NCI-H524 (cell line): ENCODE results near the gene ATAT1.
"Not testable (repeated sequence)": the region's sequence is repeated elsewhere in the genome, so short reads cannot be mapped to it uniquely, and the experiment has no call there.

Experiments
- DNase-seq, 2 experiments: peaks; one replicate each; lab custom pipeline; 2025; lab: John Stamatoyannopoulos, UW

The ATAT1 gene

DNA sequence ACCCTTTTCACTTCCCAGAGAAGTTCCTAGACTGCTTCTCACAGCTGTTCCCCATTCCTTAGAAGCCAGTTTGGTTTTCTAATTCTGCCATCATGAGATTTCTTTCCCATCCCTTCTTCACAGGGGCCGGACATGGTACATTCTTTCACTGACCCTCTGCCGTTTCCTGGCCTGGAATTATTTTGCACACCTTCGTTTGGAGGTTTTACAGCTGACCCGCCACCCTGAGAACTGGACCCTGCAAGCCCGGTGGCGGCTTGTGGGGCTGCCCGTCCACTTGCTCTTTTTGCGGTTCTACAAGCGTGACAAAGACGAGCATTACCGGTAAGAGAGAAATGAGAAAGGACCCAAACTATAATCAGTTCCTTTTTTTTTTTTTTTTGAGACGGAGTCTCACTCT is 24.5 kb downstream of the ATAT1 start:
- DNase-seq, result no peak

- no peak for DNase-seq
These were observed 28.4 kb downstream of the ATAT1 start for GRCh38 chr6:30654798-30655742.

- no peak for DNase-seq
These were observed 29.0 kb downstream of the ATAT1 start for GRCh38 chr6:30655743-30656094.

DNA sequence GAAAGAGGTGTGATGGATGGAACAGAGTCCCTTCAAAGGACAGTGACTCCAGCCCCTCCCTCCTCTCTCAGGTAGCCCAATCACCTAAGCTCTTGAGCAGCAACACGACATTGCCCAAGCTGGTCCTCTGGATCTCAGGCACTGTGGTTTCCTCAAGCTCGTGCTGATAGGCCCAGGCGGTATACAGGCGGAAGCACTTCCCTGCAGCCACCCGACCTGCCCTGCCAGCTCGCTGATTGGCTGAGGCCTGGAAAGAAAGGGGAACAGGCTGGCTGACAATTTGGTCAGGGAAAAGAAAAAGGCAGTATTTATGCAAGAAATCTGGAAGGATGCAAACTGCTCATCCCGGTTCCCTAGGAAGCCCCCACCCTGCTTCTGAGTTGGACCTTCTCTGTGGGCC is 29.8 kb downstream of the ATAT1 start:
- DNase-seq, result no peak

GRCh38 chr6:30657454-30657853 is 30.8 kb downstream of the ATAT1 start:
- no peak for DNase-seq

DNA sequence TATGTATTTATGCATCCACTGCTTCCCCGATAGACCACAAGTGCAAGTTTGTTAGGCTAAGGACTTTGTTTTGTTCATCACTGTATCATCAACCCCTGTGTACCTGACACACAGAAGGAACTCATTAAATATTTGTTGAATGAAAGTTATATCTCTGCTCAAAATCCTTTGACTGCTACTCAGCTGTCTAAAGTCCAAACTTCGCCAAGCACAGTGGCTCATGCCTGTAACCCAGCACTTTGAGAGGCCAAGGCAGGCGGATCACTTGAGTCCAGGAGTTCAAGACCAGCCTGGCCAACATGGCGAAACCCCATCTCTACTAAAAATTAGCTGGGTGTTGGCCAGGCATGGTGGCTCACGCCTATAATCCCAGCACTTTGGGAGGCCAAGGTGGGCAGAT is 31.2 kb downstream of the ATAT1 start:
- DNase-seq, result not testable (repeated sequence)

DNA sequence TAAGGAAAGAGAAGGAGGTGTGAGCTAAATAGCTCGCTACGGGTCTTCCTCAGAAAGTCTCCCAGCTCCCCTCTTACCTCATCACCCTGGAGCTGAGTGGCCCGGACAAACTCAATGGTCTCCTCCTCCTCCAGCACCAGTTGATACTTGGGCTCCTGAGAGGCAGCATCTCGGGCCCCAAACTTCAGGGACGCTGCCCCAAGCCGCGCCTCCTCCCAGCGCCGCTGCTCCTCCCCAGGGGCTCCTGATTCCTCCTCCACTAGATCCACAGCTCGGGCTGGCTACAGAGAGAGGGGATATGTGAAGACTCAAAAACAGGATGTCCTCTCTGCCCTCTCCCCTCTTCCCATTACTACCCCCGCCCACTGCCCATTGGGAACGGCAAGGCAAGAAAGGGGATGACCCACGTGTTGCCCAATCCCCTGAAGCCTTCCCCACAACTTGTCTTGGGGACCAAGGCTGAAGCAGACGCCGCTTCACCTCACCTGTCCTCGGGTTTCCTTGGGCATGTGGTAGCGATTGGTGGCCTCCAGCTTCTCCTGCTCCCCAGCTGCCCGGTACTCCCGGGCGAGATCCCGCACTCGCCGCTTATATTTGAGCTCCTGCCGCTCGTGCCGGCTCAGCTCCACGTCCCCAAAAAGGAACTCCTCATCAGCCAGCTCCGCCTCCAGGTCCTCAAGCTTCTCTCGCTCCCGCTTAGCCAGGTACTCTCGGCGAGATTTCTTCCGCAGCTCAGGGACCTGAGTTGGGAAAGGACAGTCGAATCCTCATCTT is 38.5 kb downstream of the ATAT1 start:
- DNase-seq, result no peak

DNA sequence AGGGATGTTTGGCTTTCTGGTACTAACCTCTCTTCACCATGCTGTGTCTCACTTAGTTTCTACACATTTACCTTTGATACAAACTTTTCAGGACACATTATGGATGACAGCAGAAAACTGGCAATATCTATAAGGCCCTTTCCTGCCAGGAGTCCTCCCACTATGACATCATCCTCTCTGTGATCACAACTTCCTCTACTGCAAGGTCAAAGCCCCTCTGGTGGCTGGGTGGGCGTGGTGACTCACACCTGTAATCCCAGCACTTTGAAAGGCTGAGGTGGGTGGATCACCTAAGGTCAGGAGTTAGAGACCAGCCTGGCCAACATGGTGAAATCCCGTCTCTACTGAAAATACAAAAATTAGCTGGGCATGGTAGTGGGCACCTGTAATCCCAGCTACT is 39.6 kb downstream of the ATAT1 start:
- not testable (repeated sequence) for DNase-seq

GRCh38 chr6:30670760-30671527 is 44.3 kb downstream of the ATAT1 start:
- no peak for DNase-seq

DNA sequence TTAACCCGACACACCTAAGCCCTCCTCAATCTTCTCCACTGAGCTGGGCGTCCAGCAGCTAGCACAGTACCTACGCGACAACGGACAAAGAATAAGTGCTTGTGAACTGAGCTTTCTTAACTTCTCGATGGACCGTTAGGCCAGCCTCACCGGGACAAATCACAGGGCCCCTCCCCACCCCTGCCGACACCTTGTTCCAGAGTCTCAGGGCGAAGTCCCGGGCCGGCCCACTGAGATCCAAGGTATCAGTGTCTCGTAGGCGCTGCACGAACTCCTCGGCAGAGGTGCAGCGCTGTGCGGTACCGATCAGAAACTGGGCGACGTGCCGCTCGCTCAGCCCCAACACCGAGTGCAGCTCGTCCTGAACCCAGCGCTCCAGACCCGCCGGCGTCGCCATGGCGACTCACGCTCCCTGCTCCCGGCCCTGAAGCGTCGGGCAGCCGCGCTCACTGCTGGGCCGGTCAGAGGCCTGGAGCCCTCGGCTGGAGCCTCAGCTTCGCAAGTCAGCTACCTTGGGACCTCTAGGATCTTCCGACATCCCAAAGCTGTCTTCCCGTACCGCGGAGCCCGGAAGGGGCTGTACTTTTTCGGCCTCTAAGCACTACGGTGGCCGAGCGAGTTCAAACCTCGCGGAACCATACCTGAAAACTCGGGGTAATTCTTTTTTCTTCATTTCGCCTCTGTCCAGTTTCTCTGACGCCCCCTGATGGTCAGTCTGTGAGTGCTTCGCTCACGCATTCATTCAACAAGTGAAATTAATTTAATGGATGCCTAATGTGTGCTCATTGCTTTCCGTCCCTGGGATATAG is 46.0 kb downstream of the ATAT1 start, which contains the start of gene DHX16:
Gene DHX16, minus strand, starts transcription at position 562 of the 809 bp plus-strand sequence. Its CDS starts 165 bp downstream, at position 397.
- DNase-seq, result peak; percentile 88 to 96

DNA sequence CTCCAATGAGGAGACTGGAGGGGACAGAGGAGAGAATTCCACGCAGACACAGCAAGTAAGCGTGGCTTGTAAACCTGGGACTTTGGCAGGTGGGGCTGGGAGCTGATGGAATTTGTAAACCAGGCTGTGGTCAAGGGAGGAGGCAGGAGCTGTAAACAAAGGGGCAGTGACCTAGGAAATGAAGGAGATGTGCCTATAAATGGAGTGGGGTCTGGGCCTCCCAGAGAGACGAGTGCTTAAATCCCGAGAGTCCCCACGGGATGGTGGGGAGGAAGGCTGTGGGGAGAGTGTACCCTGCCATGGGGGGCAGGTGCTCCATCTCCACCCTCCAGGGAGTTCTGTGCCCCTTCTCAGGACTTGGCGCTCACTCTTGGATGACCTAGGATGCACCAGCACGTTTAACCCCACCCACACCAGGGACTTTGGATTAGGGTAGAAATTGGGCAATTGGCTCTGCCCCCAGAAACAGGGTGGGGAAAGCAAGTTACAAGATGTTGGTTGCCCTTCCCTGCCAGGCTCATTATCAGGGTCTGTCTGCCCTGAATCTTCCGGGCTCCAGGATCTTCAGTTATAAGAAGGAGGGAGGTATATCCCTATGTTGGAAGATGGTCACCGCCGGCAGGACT is 50.1 kb downstream of the ATAT1 start:
- DNase-seq, result no peak

- peak; percentile 42 to 78 for DNase-seq
These were observed 52.5 kb downstream of the ATAT1 start for GRCh38 chr6:30678964-30679726.

- peak; percentile 89 to 96 for DNase-seq
These were observed 53.3 kb downstream of the ATAT1 start for GRCh38 chr6:30679765-30680535.

GRCh38 chr6:30681766-30682142 is 55.1 kb downstream of the ATAT1 start:
- DNase-seq, result no peak

GRCh38 chr6:30682143-30683117 is 55.8 kb downstream of the ATAT1 start:
- no peak for DNase-seq

GRCh38 chr6:30683183-30683979 is 56.7 kb downstream of the ATAT1 start:
- no peak for DNase-seq

- DNase-seq, result no peak
These were observed 57.3 kb downstream of the ATAT1 start for GRCh38 chr6:30683980-30684338.
